ENCODE data around the gene KCNQ1. TPM values are rescaled to one million over a fixed set of nuclear protein-coding genes. Genes with fewer than 3 reads are reported as not detected.

Gene KCNQ1
- total RNA-seq, 5 donors from 2014 or later (not counting 1 experiment from before 2014, with no cell fraction given), result 20.9 to 32.9 (median 24.0) TPM

- DNase-seq (no peak), ATAC-seq (replicated peaks in 1 of 4) (no peak)
- Histone ChIP-seq H3K36me3 (ENCODE audit: control insufficient read depth in 2 of 2, extremely low read depth in 1 of 2, insufficient read depth in 1 of 2, low read length in 1 of 2) (peaks cover 0 to 5% of the 10 kb centered on the region in 2 donors), H3K27me3 (replicated peaks in 1 of 2; ENCODE audit: control insufficient read depth in 2 of 2, extremely low read depth in 1 of 2, insufficient read depth in 2 of 2, low read length in 1 of 2) (peaks cover 0 to 4% of the 10 kb centered on the region in 2 experiments), H3K27ac (ENCODE audit: low read length) (no peak overlapping the region), H3K9me3 (peaks cover 2% of the 10 kb centered on the region), H3K4me3 (ENCODE audit: control insufficient read depth in 1 of 2, extremely low read depth in 1 of 2, low read length in 1 of 2) (no peak overlapping the region), H3K4me1 (ENCODE audit: control insufficient read depth in 1 of 2, extremely low read depth in 1 of 2, insufficient read depth in 2 of 2, low read length in 2 of 2) (no peaks in the 10 kb centered on the region)
- peaks cover 7 to 21% (median 10%) of the 10 kb centered on the region in 3 donors for H3K9me3 Mint-ChIP-seq
- CTCF ChIA-PET, result no interaction called here
- POLR2A ChIA-PET, result no interaction called here
- no CpG with 5 or more reads among the region's 1 CpG for WGBS (ENCODE audit: insufficient coverage)
- no peaks in the 10 kb centered on the region for H3K27me3 Mint-ChIP-seq
- peaks cover 0 to under 1% (median 0%) of the 10 kb centered on the region in 3 donors for H3K4me1 Mint-ChIP-seq
- no peak overlapping the region for H3K4me3 Mint-ChIP-seq
- no peak overlapping the region for H3K27ac Mint-ChIP-seq
- peaks cover 28% of the 10 kb centered on the region for H3K36me3 Mint-ChIP-seq
Observed at GRCh38 chr11:2706321-2706720, 261.5 kb downstream of the KCNQ1 start.

GRCh38 chr11:2707736-2708135 is 262.9 kb downstream of the KCNQ1 start:
- ChIA-PET POLR2A (no interaction called here), CTCF (interaction anchor here in 1 of 2 donors (0.7 kb wide), 1 partner anchor 11 kb away, joined by 3 read pairs; no protein-coding TSS in a partner anchor)
- no peak overlapping the region for H3K4me3 ChIP-seq (ENCODE audit: control insufficient read depth in 1 of 2, extremely low read depth in 1 of 2, low read length in 1 of 2)
- peaks cover 0 to 10% of the 10 kb centered on the region in 2 experiments for H3K27me3 ChIP-seq (replicated peaks in 1 of 2; ENCODE audit: control insufficient read depth in 2 of 2, extremely low read depth in 1 of 2, insufficient read depth in 2 of 2, low read length in 1 of 2)
- ATAC-seq (replicated peaks in 1 of 4) (no peak), DNase-seq (no peak)
- Mint-ChIP-seq H3K9me3 (peaks cover 7 to 21% (median 10%) of the 10 kb centered on the region in 3 donors), H3K27ac (no peak overlapping the region), H3K27me3 (no peaks in the 10 kb centered on the region), H3K4me3 (no peak overlapping the region), H3K4me1 (no peaks in the 10 kb centered on the region), H3K36me3 (peaks cover 30% of the 10 kb centered on the region)
- H3K27ac ChIP-seq (ENCODE audit: low read length), result no peak overlapping the region
- WGBS (ENCODE audit: insufficient coverage), result 80% methylated on average over 1 of the region's 7 CpGs
- peaks cover 2% of the 10 kb centered on the region for H3K9me3 ChIP-seq
- H3K36me3 ChIP-seq (ENCODE audit: control insufficient read depth in 2 of 2, extremely low read depth in 1 of 2, insufficient read depth in 1 of 2, low read length in 1 of 2), result peaks cover 0 to 5% of the 10 kb centered on the region in 2 donors
- H3K4me1 ChIP-seq (ENCODE audit: control insufficient read depth in 1 of 2, extremely low read depth in 1 of 2, insufficient read depth in 2 of 2, low read length in 2 of 2), result no peaks in the 10 kb centered on the region

- ATAC-seq (replicated peaks in 1 of 4) (no peak), DNase-seq (no peak)
- H3K9me3 ChIP-seq, result peaks cover 2% of the 10 kb centered on the region
- H3K4me3 Mint-ChIP-seq, result no peak overlapping the region
- H3K27ac ChIP-seq (ENCODE audit: low read length), result no peak overlapping the region
- peaks cover 0 to 13% of the 10 kb centered on the region in 2 experiments for H3K27me3 ChIP-seq (replicated peaks in 1 of 2; ENCODE audit: control insufficient read depth in 2 of 2, extremely low read depth in 1 of 2, insufficient read depth in 2 of 2, low read length in 1 of 2)
- H3K4me1 Mint-ChIP-seq, result no peaks in the 10 kb centered on the region
- WGBS (ENCODE audit: insufficient coverage), result 93% methylated on average over 5 of the region's 11 CpGs
- H3K9me3 Mint-ChIP-seq, result peaks cover 7 to 21% (median 10%) of the 10 kb centered on the region in 3 donors
- no peak overlapping the region for H3K4me3 ChIP-seq (ENCODE audit: control insufficient read depth in 1 of 2, extremely low read depth in 1 of 2, low read length in 1 of 2)
- no peak overlapping the region for H3K27ac Mint-ChIP-seq
- ChIA-PET CTCF (no interaction called here), POLR2A (no interaction called here)
- H3K4me1 ChIP-seq (ENCODE audit: control insufficient read depth in 1 of 2, extremely low read depth in 1 of 2, insufficient read depth in 2 of 2, low read length in 2 of 2), result no peaks in the 10 kb centered on the region
- peaks cover 0 to 5% of the 10 kb centered on the region in 2 donors for H3K36me3 ChIP-seq (ENCODE audit: control insufficient read depth in 2 of 2, extremely low read depth in 1 of 2, insufficient read depth in 1 of 2, low read length in 1 of 2)
- no peaks in the 10 kb centered on the region for H3K27me3 Mint-ChIP-seq
- peaks cover 30% of the 10 kb centered on the region for H3K36me3 Mint-ChIP-seq
Observed at GRCh38 chr11:2708151-2708581, 263.4 kb downstream of the KCNQ1 start.

GRCh38 chr11:2708757-2709281 is 264.0 kb downstream of the KCNQ1 start:
- Mint-ChIP-seq H3K4me3 (no peak overlapping the region), H3K36me3 (peaks cover 30% of the 10 kb centered on the region), H3K27me3 (no peaks in the 10 kb centered on the region), H3K4me1 (no peaks in the 10 kb centered on the region), H3K27ac (no peak overlapping the region), H3K9me3 (peaks cover 7 to 21% (median 10%) of the 10 kb centered on the region in 3 donors)
- Histone ChIP-seq H3K27ac (ENCODE audit: low read length) (no peak overlapping the region), H3K4me3 (ENCODE audit: control insufficient read depth in 1 of 2, extremely low read depth in 1 of 2, low read length in 1 of 2) (no peak overlapping the region), H3K36me3 (ENCODE audit: control insufficient read depth in 2 of 2, extremely low read depth in 1 of 2, insufficient read depth in 1 of 2, low read length in 1 of 2) (peaks cover 0 to 5% of the 10 kb centered on the region in 2 donors), H3K4me1 (ENCODE audit: control insufficient read depth in 1 of 2, extremely low read depth in 1 of 2, insufficient read depth in 2 of 2, low read length in 2 of 2) (no peaks in the 10 kb centered on the region), H3K27me3 (replicated peaks in 1 of 2; ENCODE audit: control insufficient read depth in 2 of 2, extremely low read depth in 1 of 2, insufficient read depth in 2 of 2, low read length in 1 of 2) (peaks cover 0 to 11% of the 10 kb centered on the region in 2 experiments), H3K9me3 (peaks cover 2% of the 10 kb centered on the region)
- CTCF ChIA-PET, result no interaction called here
- DNase-seq (no peak), ATAC-seq (replicated peaks in 1 of 4) (no peak)
- POLR2A ChIA-PET, result no interaction called here
- 93% methylated on average over 7 of the region's 14 CpGs for WGBS (ENCODE audit: insufficient coverage)

- Mint-ChIP-seq H3K27ac (no peak overlapping the region), H3K4me1 (no peaks in the 10 kb centered on the region), H3K9me3 (peaks cover 7 to 21% (median 10%) of the 10 kb centered on the region in 3 donors), H3K27me3 (no peaks in the 10 kb centered on the region), H3K4me3 (no peak overlapping the region), H3K36me3 (peaks cover 28% of the 10 kb centered on the region)
- peaks cover 0 to 10% of the 10 kb centered on the region in 2 experiments for H3K27me3 ChIP-seq (replicated peaks in 1 of 2; ENCODE audit: control insufficient read depth in 2 of 2, extremely low read depth in 1 of 2, insufficient read depth in 2 of 2, low read length in 1 of 2)
- 88% methylated on average over 7 of the region's 8 CpGs for WGBS (ENCODE audit: insufficient coverage)
- POLR2A ChIA-PET, result no interaction called here
- H3K36me3 ChIP-seq (ENCODE audit: control insufficient read depth in 2 of 2, extremely low read depth in 1 of 2, insufficient read depth in 1 of 2, low read length in 1 of 2), result peaks cover 0 to 5% of the 10 kb centered on the region in 2 donors
- no peak for DNase-seq
- no peak overlapping the region for H3K4me3 ChIP-seq (ENCODE audit: control insufficient read depth in 1 of 2, extremely low read depth in 1 of 2, low read length in 1 of 2)
- H3K27ac ChIP-seq (ENCODE audit: low read length), result no peak overlapping the region
- ATAC-seq (replicated peaks in 1 of 4), result no peak
- CTCF ChIA-PET, result no interaction called here
- peaks cover 2% of the 10 kb centered on the region for H3K9me3 ChIP-seq
- no peaks in the 10 kb centered on the region for H3K4me1 ChIP-seq (ENCODE audit: control insufficient read depth in 1 of 2, extremely low read depth in 1 of 2, insufficient read depth in 2 of 2, low read length in 2 of 2)
Observed at GRCh38 chr11:2709429-2709828, 264.6 kb downstream of the KCNQ1 start.

DNA sequence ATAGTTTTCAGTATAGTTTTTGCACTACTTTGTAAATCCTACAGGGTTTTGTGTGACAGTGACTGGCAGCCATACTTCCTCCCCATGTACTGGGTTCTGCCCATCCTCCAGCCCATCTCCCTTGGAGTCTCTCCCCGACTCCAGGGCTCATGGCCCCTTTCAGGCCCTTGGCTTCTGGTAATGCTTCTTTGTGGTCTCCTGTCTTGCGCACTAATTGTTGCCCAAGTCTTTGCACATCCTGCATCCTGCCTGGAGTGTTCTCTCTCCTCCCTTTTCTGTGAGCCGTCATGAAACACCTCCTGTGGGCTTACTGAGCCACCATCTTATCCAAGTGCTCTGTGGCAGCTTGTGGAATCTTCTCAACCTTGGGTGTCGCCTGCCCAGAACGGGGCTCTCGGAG is 266.4 kb downstream of the KCNQ1 start:
- no peak overlapping the region for H3K4me3 Mint-ChIP-seq
- H3K27me3 Mint-ChIP-seq, result no peaks in the 10 kb centered on the region

More for the DNA sequence above, 266.4 kb downstream of the KCNQ1 start:
- 91% methylated on average over 6 of the region's 6 CpGs for WGBS (ENCODE audit: insufficient coverage)
- Histone ChIP-seq H3K9me3 (peaks cover 2% of the 10 kb centered on the region), H3K36me3 (ENCODE audit: control insufficient read depth in 2 of 2, extremely low read depth in 1 of 2, insufficient read depth in 1 of 2, low read length in 1 of 2) (peaks cover 0 to 5% of the 10 kb centered on the region in 2 donors), H3K4me3 (ENCODE audit: control insufficient read depth in 1 of 2, extremely low read depth in 1 of 2, low read length in 1 of 2) (no peak overlapping the region), H3K27ac (ENCODE audit: low read length) (no peak overlapping the region), H3K27me3 (replicated peaks in 1 of 2; ENCODE audit: control insufficient read depth in 2 of 2, extremely low read depth in 1 of 2, insufficient read depth in 2 of 2, low read length in 1 of 2) (peaks cover 0 to 8% of the 10 kb centered on the region in 2 experiments), H3K4me1 (ENCODE audit: control insufficient read depth in 1 of 2, extremely low read depth in 1 of 2, insufficient read depth in 2 of 2, low read length in 2 of 2) (no peaks in the 10 kb centered on the region)
- Mint-ChIP-seq H3K4me1 (no peaks in the 10 kb centered on the region), H3K27ac (no peak overlapping the region), H3K9me3 (peaks cover 7 to 15% (median 7%) of the 10 kb centered on the region in 3 donors), H3K36me3 (peaks cover 19% of the 10 kb centered on the region)
- ChIA-PET CTCF (interaction anchor here in 1 of 2 donors (0.6 kb wide), 1 partner anchor 911 kb away, joined by 3 read pairs; no protein-coding TSS in a partner anchor), POLR2A (no interaction called here)
- DNase-seq (no peak), ATAC-seq (replicated peaks in 1 of 4) (no peak)

Data from T-cell (primary cell).